Measurements from ENCODE around the gene OCA2. TPM values are rescaled to one million over a fixed set of nuclear protein-coding genes. Genes with fewer than 3 reads are reported as not detected.

OCA2 gene
- total and polyA plus RNA-seq, 2 of the 4 experiments (the other 2 are of a cell fraction) = under 0.01 to 0.03 TPM

GRCh38 chr15:27787931-27788330 is 311.2 kb downstream of the OCA2 start:
- H3K79me1 ChIP-seq (ENCODE audit: low read depth in 1 of 2, low read length in 2 of 2) = no peaks in the 10 kb centered on the region
- H3K23ac ChIP-seq (ENCODE audit: low read depth, low read length) = no peak overlapping the region
- dilution Hi-C loops (cut with HindIII; ENCODE audit: low sequenced_read_pairs, unreplicated experiment) = no loop called here
- H2BK5ac ChIP-seq (ENCODE audit: low read depth, low read length, poor library complexity, severe bottlenecking) = no peak overlapping the region
- H4K8ac ChIP-seq (ENCODE audit: low read depth in 2 of 2, low read length in 2 of 2) = no peak overlapping the region
- H4K20me1 ChIP-seq (ENCODE audit: insufficient read depth, low read length) = no peaks in the 10 kb centered on the region
- H2AFZ ChIP-seq (replicated peaks; ENCODE audit: low read length, poor library complexity) = no peak overlapping the region
- H3K18ac ChIP-seq (ENCODE audit: low read depth, low read length) = no peak overlapping the region
- H3K56ac ChIP-seq (ENCODE audit: extremely low read depth, insufficient read depth, low read length) = no peak overlapping the region
- H3K9me1 ChIP-seq (ENCODE audit: insufficient read depth, low read length) = no peaks in the 10 kb centered on the region
- ATAC-seq (ENCODE audit: low read depth) = no peak
- no peak for DNase-seq
- POLR2A ChIA-PET (ENCODE audit: unreplicated experiment) = no interaction called here
- H3K4me2 ChIP-seq (ENCODE audit: low read depth, low read length) = no peak overlapping the region
- no peak overlapping the region for H3K4me3 ChIP-seq (ENCODE audit: insufficient read depth, low read depth, low read length)
- no peak for TF ChIP-seq NFE2L2 (IDR thresholded peaks at IDR 0.05; ENCODE audit: low read depth, low read length)
- no peak for TF ChIP-seq RFX5 (IDR thresholded peaks at IDR 0.05; ENCODE audit: low read depth, low read length)
- TF ChIP-seq CEBPB (IDR thresholded peaks at IDR 0.05; ENCODE audit: low read depth, low read length) = no peak
- TF ChIP-seq CHD1 (IDR thresholded peaks at IDR 0.05; ENCODE audit: low read depth, low read length) = no peak
- TF ChIP-seq RAD21 (IDR thresholded peaks at IDR 0.05; ENCODE audit: low read length) = no peak
- no peak for TF ChIP-seq MXI1 (IDR thresholded peaks at IDR 0.05; ENCODE audit: borderline replicate concordance, low read depth, low read length)
- no peak for TF ChIP-seq RCOR1 (IDR thresholded peaks at IDR 0.05; ENCODE audit: insufficient replicate concordance, low read length)
- no peak for TF ChIP-seq USF2 (IDR thresholded peaks at IDR 0.05; ENCODE audit: low read depth, low read length)
- TF ChIP-seq FOS (IDR thresholded peaks at IDR 0.05; ENCODE audit: low read depth, low read length) = no peak
- TF ChIP-seq MAZ (IDR thresholded peaks at IDR 0.05; ENCODE audit: borderline replicate concordance, low read depth, low read length) = no peak
- no peak for TF ChIP-seq MAFK (IDR thresholded peaks at IDR 0.05; ENCODE audit: low read depth, low read length)
- TF ChIP-seq CTCF (conservative IDR thresholded peaks at IDR 0.05; ENCODE audit: low read depth, low read length) = no peak
- TF ChIP-seq BHLHE40 (IDR thresholded peaks at IDR 0.05; ENCODE audit: low read depth, low read length) = no peak
- TF ChIP-seq ELK1 (IDR thresholded peaks at IDR 0.05; ENCODE audit: borderline replicate concordance, low read depth, low read length) = no peak
- TF ChIP-seq SMC3 (IDR thresholded peaks at IDR 0.05; ENCODE audit: low read depth, low read length) = no peak
- TF ChIP-seq POLR2A (IDR thresholded peaks at IDR 0.05; ENCODE audit: low read depth, low read length) = no peak
- no peak overlapping the region for H3K9ac ChIP-seq (ENCODE audit: low read depth, low read length)
- H2BK120ac ChIP-seq (ENCODE audit: low read depth, low read length) = no peak overlapping the region
- no peaks in the 10 kb centered on the region for H3K36me3 ChIP-seq (ENCODE audit: control insufficient read depth, insufficient read depth, low read length)
- intact Hi-C loops (cut with micrococcal nuclease) = no loop called here
- CTCF ChIA-PET = no interaction called here
- H3K4me1 ChIP-seq (ENCODE audit: control insufficient read depth, insufficient read depth, low read length) = no peaks in the 10 kb centered on the region
- H4K91ac ChIP-seq (ENCODE audit: insufficient read depth, low read depth, low read length) = no peak overlapping the region
- no peak overlapping the region for H3K4ac ChIP-seq (ENCODE audit: low read depth, low read length)
- H2BK20ac ChIP-seq (ENCODE audit: low read depth, low read length) = no peak overlapping the region
- H4K5ac ChIP-seq (ENCODE audit: low read depth, low read length) = no peak overlapping the region
- no peak overlapping the region for H2AK9ac ChIP-seq (replicated peaks; ENCODE audit: low read depth, low read length, poor library complexity)
- no peak overlapping the region for H2AK5ac ChIP-seq (ENCODE audit: low read depth, low read length)
- H3K27me3 ChIP-seq (ENCODE audit: control insufficient read depth, insufficient read depth, low read length) = no peaks in the 10 kb centered on the region
- no peak overlapping the region for H3K27ac ChIP-seq (ENCODE audit: insufficient read depth, low read length)
- peaks cover 13% of the 10 kb centered on the region for H3K9me3 ChIP-seq (ENCODE audit: control insufficient read depth, insufficient read depth, low read length)
- no peak overlapping the region for H2BK15ac ChIP-seq (ENCODE audit: low read depth, low read length)
- in situ Hi-C loops (cut with MboI; ENCODE audit: low sequenced_read_pairs) = no loop called here
- H3K14ac ChIP-seq (replicated peaks; ENCODE audit: low read depth, low read length) = no peak overlapping the region
- BruUV-seq (replicated peaks) = no TSS peak
- no CpG with 5 or more reads among the region's 1 CpG for WGBS, 2 experiments (ENCODE audit: extremely low coverage in 2 of 2, insufficient read length in 1 of 2)

Measured in IMR-90 (cell line).